GM20000 (cell line): ENCODE measurements around the gene HLF.

Experiments
- DNase-seq: peaks from one replicate; pipeline ENCODE4 v3.0.0; 2012; ENCODE audit warnings: low spot score
- TF ChIP-seq, protein P1 (sequence below): IDR thresholded peaks from 2 replicates; pipeline ENCODE4 v1.5.1; 2012; ENCODE audit warnings: mild to moderate bottlenecking, control low read depth; ENCODE audit errors: extremely low read depth, missing control alignments

HLF gene

GRCh38 chr17:55300479-55301290 lies 35.9 kb downstream of the HLF start:
- DNase-seq, result no peak
- TF ChIP-seq, protein P1, sequence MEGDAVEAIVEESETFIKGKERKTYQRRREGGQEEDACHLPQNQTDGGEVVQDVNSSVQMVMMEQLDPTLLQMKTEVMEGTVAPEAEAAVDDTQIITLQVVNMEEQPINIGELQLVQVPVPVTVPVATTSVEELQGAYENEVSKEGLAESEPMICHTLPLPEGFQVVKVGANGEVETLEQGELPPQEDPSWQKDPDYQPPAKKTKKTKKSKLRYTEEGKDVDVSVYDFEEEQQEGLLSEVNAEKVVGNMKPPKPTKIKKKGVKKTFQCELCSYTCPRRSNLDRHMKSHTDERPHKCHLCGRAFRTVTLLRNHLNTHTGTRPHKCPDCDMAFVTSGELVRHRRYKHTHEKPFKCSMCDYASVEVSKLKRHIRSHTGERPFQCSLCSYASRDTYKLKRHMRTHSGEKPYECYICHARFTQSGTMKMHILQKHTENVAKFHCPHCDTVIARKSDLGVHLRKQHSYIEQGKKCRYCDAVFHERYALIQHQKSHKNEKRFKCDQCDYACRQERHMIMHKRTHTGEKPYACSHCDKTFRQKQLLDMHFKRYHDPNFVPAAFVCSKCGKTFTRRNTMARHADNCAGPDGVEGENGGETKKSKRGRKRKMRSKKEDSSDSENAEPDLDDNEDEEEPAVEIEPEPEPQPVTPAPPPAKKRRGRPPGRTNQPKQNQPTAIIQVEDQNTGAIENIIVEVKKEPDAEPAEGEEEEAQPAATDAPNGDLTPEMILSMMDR, result no peak

- TF ChIP-seq, protein P1, result no peak
Measured at GRCh38 chr17:55301521-55302406, 37.0 kb downstream of the HLF start.

DNA sequence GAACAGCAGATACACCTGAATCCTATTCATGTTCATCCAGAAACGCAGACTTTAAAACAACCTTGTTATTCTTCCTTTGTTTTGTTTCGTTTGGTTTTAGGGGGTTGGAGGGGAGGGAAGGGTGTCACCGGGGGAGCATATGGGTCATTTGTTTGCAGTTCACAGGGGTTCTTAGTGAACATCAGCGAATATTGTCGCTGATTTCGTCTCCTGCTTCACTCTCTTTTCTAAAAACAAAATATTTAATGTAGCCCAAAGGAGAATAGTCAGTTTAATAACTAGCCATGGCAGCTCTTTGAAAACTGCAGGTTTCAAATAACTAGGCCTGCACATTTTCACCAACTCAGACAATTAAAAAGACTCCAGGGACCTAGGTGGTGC lies 37.6 kb downstream of the HLF start:
- TF ChIP-seq, protein P1, result no peak
- DNase-seq, result no peak

More at GRCh38 chr17:55301521-55302406, 37.0 kb downstream of the HLF start:
- DNase-seq, result no peak

DNA sequence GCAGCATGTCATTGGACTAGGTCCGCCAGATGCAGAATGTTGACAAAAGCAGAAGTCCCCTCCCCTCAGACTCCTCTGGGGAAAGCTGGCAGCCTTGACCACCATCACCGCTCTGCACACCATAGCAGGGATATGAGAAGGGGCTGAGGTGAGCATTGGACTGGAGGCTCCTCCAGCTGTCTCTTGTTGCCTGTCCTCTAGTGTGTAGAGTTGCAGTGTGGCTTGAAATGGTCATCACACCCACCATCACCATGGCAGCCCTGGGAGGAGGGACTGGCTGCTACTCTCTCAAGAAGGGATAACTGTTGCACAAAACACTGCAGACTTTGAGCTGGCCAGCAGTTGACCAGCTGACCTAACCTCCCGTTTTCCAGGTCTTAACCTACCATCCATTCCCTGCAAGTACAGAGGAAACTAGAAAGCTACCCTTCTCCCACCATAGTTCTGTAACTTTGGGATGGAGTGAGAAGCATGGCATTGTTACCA lies 38.3 kb downstream of the HLF start:
- DNase-seq, result no peak
- TF ChIP-seq, protein P1, result no peak

DNA sequence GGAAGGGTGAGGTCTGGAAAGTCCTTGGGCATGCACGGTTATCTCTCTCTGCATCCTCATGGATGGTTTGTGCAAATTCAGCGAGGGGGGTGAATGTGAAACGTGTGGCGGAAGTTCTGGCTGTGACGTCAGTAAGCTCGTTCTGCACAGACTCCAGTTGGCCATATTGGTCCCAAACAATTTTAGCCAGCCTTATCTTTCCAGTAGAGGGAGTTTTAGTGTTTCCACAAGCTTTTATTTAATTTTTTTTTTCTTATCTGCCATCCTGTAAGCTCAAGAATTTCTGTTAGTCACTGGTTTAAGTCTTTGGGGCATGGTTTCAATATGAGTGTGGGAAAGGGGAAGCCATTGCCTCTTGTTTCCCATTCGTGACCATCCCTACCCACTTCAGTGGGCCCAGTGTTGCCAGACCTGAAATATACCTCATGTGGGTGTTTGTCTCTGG lies 39.0 kb downstream of the HLF start:
- no peak for DNase-seq
- TF ChIP-seq, protein P1, result no peak

- no peak for DNase-seq
- TF ChIP-seq, protein P1, result no peak
Measured at GRCh38 chr17:55304171-55304859, 39.6 kb downstream of the HLF start.
